Measurements from ENCODE around the gene PTK6. TPM values are rescaled to one million over a fixed set of nuclear protein-coding genes. Genes with fewer than 3 reads are reported as not detected.

The PTK6 gene
- total and polyA plus RNA-seq, 7 donors, result 0.28 to 80.7 (median 59.5) TPM; not detected in 2

- no peak for TF ChIP-seq POLR2AphosphoS5 (IDR thresholded peaks at IDR 0.05)
- no peaks in the 10 kb centered on the region for H3K27me3 ChIP-seq
- no peak overlapping the region for H3K4me3 ChIP-seq
- intact Hi-C loops (cut with DNase I), result no loop called here
- peaks cover 0 to 22% (median 13%) of the 10 kb centered on the region in 4 donors for H3K4me1 ChIP-seq
- WGBS, 2 donors, result 90 to 91% methylated on average over 46 of the region's 46 CpGs
- peaks cover 0 to 24% (median 2%) of the 10 kb centered on the region in 4 donors for H3K36me3 ChIP-seq
- H3K27ac ChIP-seq, result no peak overlapping the region
- H3K9me3 ChIP-seq, result no peaks in the 10 kb centered on the region
- no peak for DNase-seq
These were observed 32.1 kb upstream of the PTK6 start for GRCh38 chr20:63568986-63569949.

GRCh38 chr20:63568170-63568981 is 31.2 kb upstream of the PTK6 start:
- Histone ChIP-seq H3K27me3 (no peaks in the 10 kb centered on the region), H3K36me3 (peaks cover 0 to 32% (median 11%) of the 10 kb centered on the region in 4 donors), H3K4me3 (no peak overlapping the region), H3K9me3 (no peaks in the 10 kb centered on the region), H3K4me1 (peaks cover 0 to 15% (median 8%) of the 10 kb centered on the region in 4 donors), H3K27ac (no peak overlapping the region)
- WGBS, 2 donors, result 64 to 84% methylated on average over 43 of the region's 43 CpGs
- TF ChIP-seq POLR2AphosphoS5 (IDR thresholded peaks at IDR 0.05) (no peak), CTCF (IDR thresholded peaks at IDR 0.05) (no peak), POLR2A (IDR thresholded peaks at IDR 0.05) (no peak), EP300 (IDR thresholded peaks at IDR 0.05) (no peak)
- intact Hi-C loops (cut with DNase I), result no loop called here
- no peak for DNase-seq

GRCh38 chr20:63567386-63568169 is 30.4 kb upstream of the PTK6 start:
- Histone ChIP-seq H3K4me3 (no peak overlapping the region), H3K4me1 (peaks cover 0 to 7% (median under 1%) of the 10 kb centered on the region in 4 donors), H3K9me3 (no peaks in the 10 kb centered on the region), H3K27ac (no peak overlapping the region), H3K27me3 (no peaks in the 10 kb centered on the region), H3K36me3 (peaks cover 0 to 37% (median 15%) of the 10 kb centered on the region in 4 donors)
- no peak for TF ChIP-seq CTCF (IDR thresholded peaks at IDR 0.05)
- no peak for TF ChIP-seq EP300 (IDR thresholded peaks at IDR 0.05)
- TF ChIP-seq POLR2AphosphoS5 (IDR thresholded peaks at IDR 0.05), result no peak
- TF ChIP-seq POLR2A (IDR thresholded peaks at IDR 0.05), result no peak
- WGBS, 2 donors, result 66 to 80% methylated on average over 37 of the region's 37 CpGs
- no peak for DNase-seq
- intact Hi-C loops (cut with DNase I), result no loop called here

GRCh38 chr20:63567136-63567385 is 29.9 kb upstream of the PTK6 start:
- H3K27me3 ChIP-seq, result no peaks in the 10 kb centered on the region
- WGBS, 2 donors, result 88 to 92% methylated on average over 22 of the region's 22 CpGs
- H3K9me3 ChIP-seq, result no peaks in the 10 kb centered on the region
- peaks cover 4 to 37% (median 20%) of the 10 kb centered on the region in 4 donors for H3K36me3 ChIP-seq
- TF ChIP-seq EP300 (IDR thresholded peaks at IDR 0.05), result no peak
- TF ChIP-seq POLR2AphosphoS5 (IDR thresholded peaks at IDR 0.05), result no peak
- TF ChIP-seq POLR2A (IDR thresholded peaks at IDR 0.05), result no peak
- TF ChIP-seq CTCF (IDR thresholded peaks at IDR 0.05), result no peak
- no peak overlapping the region for H3K4me3 ChIP-seq
- H3K27ac ChIP-seq, result no peak overlapping the region
- DNase-seq, result no peak
- peaks cover 0 to 2% (median 0%) of the 10 kb centered on the region in 4 donors for H3K4me1 ChIP-seq
- intact Hi-C loops (cut with DNase I), result no loop called here

Data from sigmoid colon (tissue), 7 donors.